ENCODE data around the gene CELF2.

CELF2 gene

GRCh38 chr10:11242443-11243387 lies 225.0 kb downstream of the CELF2 start:
- FAIRE-seq (peak; percentile 99), DNase-seq (ENCODE audit: insufficient read length, low spot score) (no peak)

- DNase-seq (ENCODE audit: insufficient read length, low spot score) (no peak), FAIRE-seq (no peak)
Measured at GRCh38 chr10:11243425-11244222, 226.0 kb downstream of the CELF2 start.

- DNase-seq (ENCODE audit: insufficient read length, low spot score) (no peak), FAIRE-seq (no peak)
Measured at GRCh38 chr10:11245095-11245479, 227.4 kb downstream of the CELF2 start.

- peak; percentile 98 for FAIRE-seq
- no peak for DNase-seq (ENCODE audit: insufficient read length, low spot score)
Measured at GRCh38 chr10:11245510-11245909, 227.8 kb downstream of the CELF2 start.

GRCh38 chr10:11245981-11246590 lies 228.4 kb downstream of the CELF2 start:
- DNase-seq (ENCODE audit: insufficient read length, low spot score) = no peak

GRCh38 chr10:11246752-11247467 lies 229.2 kb downstream of the CELF2 start:
- DNase-seq (ENCODE audit: insufficient read length, low spot score) = no peak
- no peak for FAIRE-seq

More at GRCh38 chr10:11245981-11246590, 228.4 kb downstream of the CELF2 start:
- FAIRE-seq = no peak

- DNase-seq (ENCODE audit: insufficient read length, low spot score) (no peak), FAIRE-seq (peak; percentile 26)
Measured at GRCh38 chr10:11249152-11249807, 231.6 kb downstream of the CELF2 start.

GRCh38 chr10:11249808-11250195 lies 232.1 kb downstream of the CELF2 start:
- no peak for DNase-seq (ENCODE audit: insufficient read length, low spot score)
- FAIRE-seq = peak; percentile 63

- no peak for FAIRE-seq
Measured at GRCh38 chr10:11250304-11250703, 232.6 kb downstream of the CELF2 start.

GRCh38 chr10:11252887-11253286 lies 235.2 kb downstream of the CELF2 start:
- FAIRE-seq (no peak), DNase-seq (ENCODE audit: insufficient read length, low spot score) (no peak)

More at GRCh38 chr10:11250304-11250703, 232.6 kb downstream of the CELF2 start:
- no peak for DNase-seq (ENCODE audit: insufficient read length, low spot score)

- FAIRE-seq (no peak), DNase-seq (ENCODE audit: insufficient read length, low spot score) (no peak)
Measured at GRCh38 chr10:11253385-11254002, 235.8 kb downstream of the CELF2 start.

GRCh38 chr10:11255156-11255555 lies 237.5 kb downstream of the CELF2 start:
- FAIRE-seq (no peak), DNase-seq (ENCODE audit: insufficient read length, low spot score) (no peak)

GRCh38 chr10:11255796-11256444 lies 238.2 kb downstream of the CELF2 start:
- no peak for DNase-seq (ENCODE audit: insufficient read length, low spot score)
- FAIRE-seq = peak; percentile 79

- DNase-seq (ENCODE audit: insufficient read length, low spot score) = no peak
- FAIRE-seq = no peak
Measured at GRCh38 chr10:11256896-11257295, 239.2 kb downstream of the CELF2 start.

GRCh38 chr10:11257440-11258090 lies 239.9 kb downstream of the CELF2 start:
- FAIRE-seq (no peak), DNase-seq (ENCODE audit: insufficient read length, low spot score) (no peak)

- DNase-seq (ENCODE audit: insufficient read length, low spot score) (no peak), FAIRE-seq (no peak)
Measured at GRCh38 chr10:11260170-11260569, 242.5 kb downstream of the CELF2 start.

- FAIRE-seq = peak; percentile 73
Measured at GRCh38 chr10:11261143-11261542, 243.5 kb downstream of the CELF2 start.

GRCh38 chr10:11261687-11262493 lies 244.2 kb downstream of the CELF2 start:
- peak; percentile 80 for FAIRE-seq

More at GRCh38 chr10:11261143-11261542, 243.5 kb downstream of the CELF2 start:
- no peak for DNase-seq (ENCODE audit: insufficient read length, low spot score)

More at GRCh38 chr10:11261687-11262493, 244.2 kb downstream of the CELF2 start:
- DNase-seq (ENCODE audit: insufficient read length, low spot score) = no peak

Data from GM19239 (cell line).